Muscle layer of duodenum (tissue), 2 donors: ENCODE results near the gene TRIM13.
"Not testable (repeated sequence)": the region's sequence is repeated elsewhere in the genome, so short reads cannot be mapped to it uniquely, and the experiment has no call there.

Source experiments
- H3K27ac ChIP-seq: one replicate; pipeline ENCODE4 v1.7.0; 2013; ENCODE audit warnings: mild to moderate bottlenecking, low read length
- H3K27me3 ChIP-seq: one replicate; pipeline ENCODE4 v1.7.0; 2013; ENCODE audit warnings: low read depth, mild to moderate bottlenecking, control low read depth, low read length
- H3K36me3 ChIP-seq, 2 donors: one replicate each; pipeline ENCODE4 v1.7.0; 2013; ENCODE audit warnings: low read length in 2 of 2, control low read depth in 1 of 2, mild to moderate bottlenecking in 1 of 2; ENCODE audit not compliant: insufficient read depth in 2 of 2, control insufficient read depth in 1 of 2
- H3K4me1 ChIP-seq, 2 donors: one replicate each; pipeline ENCODE4 v1.7.0; 2013; ENCODE audit warnings: low read length in 2 of 2, mild to moderate bottlenecking in 2 of 2, control low read depth in 1 of 2, moderate library complexity in 1 of 2; ENCODE audit not compliant: insufficient read depth in 2 of 2, control insufficient read depth in 1 of 2
- H3K4me3 ChIP-seq, 2 donors: one replicate each; pipeline ENCODE4 v1.7.0; 2013; ENCODE audit warnings: low read length in 2 of 2, low read depth in 1 of 2, mild to moderate bottlenecking in 1 of 2
- H3K9me3 ChIP-seq, 2 donors: one replicate each; pipeline ENCODE4 v1.7.0; 2013; ENCODE audit warnings: low read length in 2 of 2, control low read depth in 1 of 2, mild to moderate bottlenecking in 1 of 2; ENCODE audit not compliant: control insufficient read depth in 1 of 2
- donor health status: healthy.

The TRIM13 gene

GRCh38 chr13:50025436-50025835, 28.6 kb downstream of the TRIM13 start:
- Histone ChIP-seq H3K4me3 (no peak overlapping the region), H3K4me1 (no peaks in the 10 kb centered on the region), H3K9me3 (no peaks in the 10 kb centered on the region), H3K27me3 (no peaks in the 10 kb centered on the region), H3K27ac (no peak overlapping the region), H3K36me3 (peaks cover 1 to 5% of the 10 kb centered on the region in 2 donors)

GRCh38 chr13:50026788-50027473, 30.1 kb downstream of the TRIM13 start:
- H3K36me3 ChIP-seq = peaks cover 0 to 4% of the 10 kb centered on the region in 2 donors
- H3K27me3 ChIP-seq = no peaks in the 10 kb centered on the region
- H3K4me3 ChIP-seq = no peak overlapping the region
- H3K4me1 ChIP-seq = no peaks in the 10 kb centered on the region
- no peak overlapping the region for H3K27ac ChIP-seq
- H3K9me3 ChIP-seq = no peaks in the 10 kb centered on the region

GRCh38 chr13:50030315-50030714, 33.5 kb downstream of the TRIM13 start:
- H3K27ac ChIP-seq = no peak overlapping the region
- no peaks in the 10 kb centered on the region for H3K27me3 ChIP-seq
- no peaks in the 10 kb centered on the region for H3K4me1 ChIP-seq
- H3K36me3 ChIP-seq = no peaks in the 10 kb centered on the region
- no peaks in the 10 kb centered on the region for H3K9me3 ChIP-seq
- no peak overlapping the region for H3K4me3 ChIP-seq

- Histone ChIP-seq H3K9me3 (no peaks in the 10 kb centered on the region), H3K36me3 (no peaks in the 10 kb centered on the region)
Measured at GRCh38 chr13:50033725-50034124, 36.9 kb downstream of the TRIM13 start.

GRCh38 chr13:50037788-50038187, 40.9 kb downstream of the TRIM13 start:
- Histone ChIP-seq H3K27ac (no peak overlapping the region), H3K4me1 (no peaks in the 10 kb centered on the region), H3K27me3 (no peaks in the 10 kb centered on the region), H3K4me3 (no peak overlapping the region), H3K9me3 (no peaks in the 10 kb centered on the region), H3K36me3 (peaks cover under 1 to 3% of the 10 kb centered on the region in 2 donors)

More at GRCh38 chr13:50033725-50034124, 36.9 kb downstream of the TRIM13 start:
- H3K4me3 ChIP-seq = no peak overlapping the region
- no peaks in the 10 kb centered on the region for H3K27me3 ChIP-seq
- H3K4me1 ChIP-seq = no peaks in the 10 kb centered on the region
- H3K27ac ChIP-seq = no peak overlapping the region

GRCh38 chr13:50038266-50038665, 41.4 kb downstream of the TRIM13 start:
- H3K9me3 ChIP-seq = no peaks in the 10 kb centered on the region
- no peaks in the 10 kb centered on the region for H3K4me1 ChIP-seq
- no peaks in the 10 kb centered on the region for H3K27me3 ChIP-seq
- no peak overlapping the region for H3K27ac ChIP-seq
- H3K4me3 ChIP-seq = no peak overlapping the region
- H3K36me3 ChIP-seq = peaks cover 5 to 6% of the 10 kb centered on the region in 2 donors

GRCh38 chr13:50052478-50052877, 55.6 kb downstream of the TRIM13 start:
- H3K27ac ChIP-seq = no peak overlapping the region
- no peak overlapping the region for H3K4me3 ChIP-seq
- no peaks in the 10 kb centered on the region for H3K27me3 ChIP-seq
- H3K36me3 ChIP-seq = no peaks in the 10 kb centered on the region
- no peaks in the 10 kb centered on the region for H3K4me1 ChIP-seq
- no peaks in the 10 kb centered on the region for H3K9me3 ChIP-seq

- no peaks in the 10 kb centered on the region for H3K27me3 ChIP-seq
- no peaks in the 10 kb centered on the region for H3K9me3 ChIP-seq
- H3K36me3 ChIP-seq = no peaks in the 10 kb centered on the region
- no peak overlapping the region for H3K27ac ChIP-seq
- no peaks in the 10 kb centered on the region for H3K4me1 ChIP-seq
- no peak overlapping the region for H3K4me3 ChIP-seq
Measured at GRCh38 chr13:50053844-50054243, 57.0 kb downstream of the TRIM13 start.

GRCh38 chr13:50055454-50055853, 58.6 kb downstream of the TRIM13 start:
- H3K36me3 ChIP-seq = no peaks in the 10 kb centered on the region

GRCh38 chr13:50060718-50061117, 63.9 kb downstream of the TRIM13 start:
- no peaks in the 10 kb centered on the region for H3K36me3 ChIP-seq
- H3K9me3 ChIP-seq = no peaks in the 10 kb centered on the region
- H3K4me3 ChIP-seq = no peak overlapping the region
- no peak overlapping the region for H3K27ac ChIP-seq
- no peaks in the 10 kb centered on the region for H3K4me1 ChIP-seq
- H3K27me3 ChIP-seq = no peaks in the 10 kb centered on the region

More at GRCh38 chr13:50055454-50055853, 58.6 kb downstream of the TRIM13 start:
- Histone ChIP-seq H3K4me1 (no peaks in the 10 kb centered on the region), H3K4me3 (peak overlapping the region in 1 of 2 donors; percentile 37), H3K27ac (no peak overlapping the region), H3K27me3 (no peaks in the 10 kb centered on the region), H3K9me3 (no peaks in the 10 kb centered on the region)

- H3K36me3 ChIP-seq, H3K27ac ChIP-seq, H3K4me3 ChIP-seq, H3K27me3 ChIP-seq, H3K4me1 ChIP-seq, H3K9me3 ChIP-seq: not testable (repeated sequence)
Measured at GRCh38 chr13:50062336-50062735, 65.5 kb downstream of the TRIM13 start.

- no peak overlapping the region for H3K4me3 ChIP-seq
- H3K4me1 ChIP-seq = no peaks in the 10 kb centered on the region
Measured at GRCh38 chr13:50065712-50066111, 68.9 kb downstream of the TRIM13 start.

More at GRCh38 chr13:50065712-50066111, 68.9 kb downstream of the TRIM13 start:
- Histone ChIP-seq H3K27me3 (no peaks in the 10 kb centered on the region), H3K9me3 (no peaks in the 10 kb centered on the region), H3K36me3 (no peaks in the 10 kb centered on the region), H3K27ac (no peak overlapping the region)
